Subcutaneous adipose tissue (tissue), 4 donors: ENCODE results near the gene TMEM184A. TPM values are rescaled to one million over a fixed set of nuclear protein-coding genes. Genes with fewer than 3 reads are reported as not detected.

Experiments
- CTCF ChIP-seq: fragments of 450-650 bp; IDR thresholded peaks from one replicate; pipeline ENCODE4 v1.5.1; 2016; ENCODE audit warnings: low read depth, mild to moderate bottlenecking, control low read depth, antibody characterized with exemption, moderate library complexity
- total RNA-seq, 4 donors: library from RNA; depleted of rRNA; stranded (reverse); fragments of >200 nt; gene quantifications; one replicate each; pipeline ENCODE4 v1.1.0, GENCODE V29; 2016

TMEM184A gene
- total RNA-seq = under 1 TPM in 2 of 4 donors, not detected in 2; under 0.01 to 0.17 TPM

- TF ChIP-seq CTCF = no peak
Observed at GRCh38 chr7:1555813-1556543, at the start of gene TMEM184A. TMEM184A (minus strand) TSS chr7:1556205; CDS start chr7:1555484, 721 bp downstream.

DNA sequence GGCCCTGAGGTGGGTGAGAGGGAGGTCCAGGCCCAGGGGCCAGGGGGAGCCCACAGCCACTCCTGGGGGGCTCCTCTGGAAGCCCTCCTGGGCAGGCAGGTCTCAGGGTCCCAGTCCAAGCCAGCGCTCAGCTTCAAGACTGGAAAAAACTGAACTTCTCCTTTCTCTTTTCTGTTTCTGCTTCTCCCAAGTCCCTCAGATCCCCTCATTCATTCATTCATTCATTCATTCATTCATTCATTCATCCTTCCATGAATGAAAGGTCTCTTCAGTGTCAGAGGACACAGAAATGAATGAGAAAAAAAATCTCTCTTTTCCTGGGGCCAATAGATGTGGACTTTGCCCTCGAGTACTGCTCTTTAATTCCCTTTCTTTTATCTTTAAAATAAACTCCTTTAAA lies 48.4 kb upstream of the TMEM184A start:
- TF ChIP-seq CTCF = no peak

GRCh38 chr7:1603346-1604225 lies 47.6 kb upstream of the TMEM184A start:
- TF ChIP-seq CTCF = no peak

GRCh38 chr7:1602386-1602785 lies 46.4 kb upstream of the TMEM184A start:
- TF ChIP-seq CTCF = no peak

GRCh38 chr7:1601956-1602355 lies 46.0 kb upstream of the TMEM184A start:
- no peak for TF ChIP-seq CTCF

- TF ChIP-seq CTCF = no peak
Observed at GRCh38 chr7:1599640-1600395, 43.8 kb upstream of the TMEM184A start.
